HG03521 (cell line): ENCODE measurements around the gene SLCO4A1.
"Not testable (repeated sequence)": the region's sequence is repeated elsewhere in the genome, so short reads cannot be mapped to it uniquely, and the experiment has no call there.

Experiments used
- ATAC-seq: cut with Tn5 transposase; IDR thresholded peaks from one replicate; pipeline ENCODE4 v1.9.1; 2021; ENCODE audit warnings: mild to moderate bottlenecking, moderate library complexity; ENCODE audit not compliant: unreplicated experiment

SLCO4A1 gene

DNA sequence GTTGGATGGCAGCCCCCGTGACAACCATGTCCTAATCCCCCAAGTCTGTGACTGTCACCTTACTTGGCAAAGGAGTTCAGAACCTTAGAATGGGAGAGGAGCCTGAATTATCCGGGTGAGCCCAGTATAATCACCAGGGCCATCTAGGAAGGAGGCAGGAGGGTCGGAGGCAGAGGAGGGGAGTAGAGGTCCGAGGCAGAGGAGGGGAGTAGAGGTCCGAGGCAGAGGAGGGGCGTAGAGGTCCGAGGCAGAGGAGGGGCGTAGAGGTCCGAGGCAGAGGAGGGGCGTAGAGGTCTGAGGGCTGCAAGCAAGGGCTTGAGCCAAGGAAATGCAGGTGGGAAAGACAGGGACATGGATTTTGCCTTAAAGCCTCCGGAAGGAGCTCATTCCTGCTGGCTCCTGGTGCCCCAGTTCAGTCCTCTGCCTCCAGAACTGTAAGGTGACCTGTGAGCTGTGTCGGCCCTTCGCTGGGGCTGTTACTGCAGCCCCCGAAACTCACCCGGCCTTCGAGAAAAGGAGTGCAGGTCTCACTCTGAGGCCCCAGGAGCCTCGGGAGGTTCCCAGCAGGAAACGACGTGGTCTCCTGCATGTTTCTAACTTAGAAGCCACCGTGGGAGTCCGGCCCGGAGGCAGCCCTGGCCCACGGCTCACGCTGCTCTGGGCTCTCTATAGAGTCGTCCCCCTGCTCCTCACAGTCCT, 20.0 kb upstream of the SLCO4A1 start:
- no peak for ATAC-seq

DNA sequence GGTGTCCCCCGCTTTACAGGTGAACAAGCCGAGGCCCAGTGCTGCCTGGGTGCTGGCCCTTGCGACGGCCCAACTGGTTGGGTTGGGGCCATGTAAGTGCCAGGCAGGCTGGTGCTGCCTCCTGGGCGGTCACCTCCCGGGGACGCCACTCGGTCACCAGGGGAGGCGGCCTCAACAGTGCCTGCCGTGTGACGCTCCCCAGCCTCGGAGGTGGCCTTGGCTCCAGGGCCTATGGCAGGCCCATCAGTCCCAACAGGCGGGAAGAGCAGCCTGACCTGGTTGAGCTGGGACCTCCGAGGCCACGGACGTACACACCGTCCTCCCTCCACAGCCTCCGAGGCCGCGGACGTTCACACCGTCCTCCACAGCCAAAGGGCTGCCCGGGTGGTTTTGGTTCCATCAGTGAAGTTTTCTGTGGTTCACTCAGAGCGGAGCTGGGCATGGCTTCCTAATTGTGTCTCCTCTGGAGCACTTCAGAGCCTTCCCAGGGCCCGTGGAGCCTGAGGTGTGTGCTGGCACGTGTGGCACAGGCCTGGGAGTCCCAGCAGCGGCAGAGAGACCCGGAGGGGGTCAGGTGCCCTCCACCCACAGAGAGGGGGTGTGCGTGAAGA, 19.3 kb upstream of the SLCO4A1 start:
- no peak for ATAC-seq

DNA sequence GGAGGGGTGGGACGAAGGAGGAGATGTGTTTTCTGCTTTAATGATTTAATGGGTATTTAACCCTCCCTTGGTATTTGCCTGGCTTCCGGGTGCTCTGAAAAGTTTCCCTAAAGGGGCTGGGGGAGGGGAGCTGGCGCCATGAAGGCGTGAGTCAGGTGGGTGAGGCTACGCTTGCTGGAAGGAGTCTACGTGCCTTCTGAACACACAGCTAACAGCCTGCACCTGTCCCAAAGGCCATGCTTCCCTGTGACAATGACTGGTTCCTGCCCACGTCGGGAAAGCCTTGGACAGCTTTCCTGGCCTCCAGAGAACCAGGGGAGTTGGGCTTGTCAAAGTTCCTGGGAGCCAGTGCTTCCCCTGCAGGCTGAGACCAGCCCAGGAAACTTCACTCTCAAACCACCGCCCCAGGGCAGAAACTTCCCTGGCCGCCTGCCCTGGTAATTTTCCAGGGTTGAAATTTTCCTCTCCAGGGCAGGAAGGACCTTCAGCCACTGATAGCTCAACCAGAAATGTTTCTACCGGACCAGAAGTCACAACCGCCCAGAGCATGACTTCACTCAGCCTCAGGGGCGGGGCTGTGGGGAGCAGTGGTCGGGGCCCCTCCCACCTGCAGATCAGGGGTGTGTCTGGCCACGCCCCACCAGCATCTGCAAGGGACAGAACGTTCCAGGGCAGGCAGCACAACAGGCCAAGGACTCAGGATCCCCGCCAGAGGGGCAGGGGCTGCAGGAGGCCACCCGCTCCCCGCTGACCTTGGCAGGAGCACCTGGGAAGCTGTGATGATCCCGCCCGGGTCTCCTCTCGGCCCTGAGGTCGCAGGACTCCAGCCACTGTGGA, 18.6 kb upstream of the SLCO4A1 start:
- ATAC-seq = peak; percentile 79

DNA sequence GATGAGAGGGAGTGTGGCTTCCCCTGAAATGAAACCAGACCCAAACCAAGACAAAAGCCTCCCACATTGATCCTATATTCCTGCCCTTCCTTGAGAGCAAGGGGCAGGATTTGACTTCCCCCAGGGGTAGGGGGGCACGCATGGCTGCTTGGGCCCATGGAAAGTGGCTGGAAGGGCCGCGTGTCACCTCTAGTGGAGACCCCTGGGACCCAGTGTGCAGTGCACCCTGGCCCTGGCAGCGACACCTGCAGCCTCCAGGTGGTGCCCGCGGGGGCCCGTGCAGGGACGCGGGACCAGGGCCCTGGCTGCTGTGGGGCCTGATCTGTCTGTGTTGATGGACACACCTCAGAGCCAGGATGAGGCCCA, 18.0 kb upstream of the SLCO4A1 start:
- ATAC-seq = peak; percentile 41

DNA sequence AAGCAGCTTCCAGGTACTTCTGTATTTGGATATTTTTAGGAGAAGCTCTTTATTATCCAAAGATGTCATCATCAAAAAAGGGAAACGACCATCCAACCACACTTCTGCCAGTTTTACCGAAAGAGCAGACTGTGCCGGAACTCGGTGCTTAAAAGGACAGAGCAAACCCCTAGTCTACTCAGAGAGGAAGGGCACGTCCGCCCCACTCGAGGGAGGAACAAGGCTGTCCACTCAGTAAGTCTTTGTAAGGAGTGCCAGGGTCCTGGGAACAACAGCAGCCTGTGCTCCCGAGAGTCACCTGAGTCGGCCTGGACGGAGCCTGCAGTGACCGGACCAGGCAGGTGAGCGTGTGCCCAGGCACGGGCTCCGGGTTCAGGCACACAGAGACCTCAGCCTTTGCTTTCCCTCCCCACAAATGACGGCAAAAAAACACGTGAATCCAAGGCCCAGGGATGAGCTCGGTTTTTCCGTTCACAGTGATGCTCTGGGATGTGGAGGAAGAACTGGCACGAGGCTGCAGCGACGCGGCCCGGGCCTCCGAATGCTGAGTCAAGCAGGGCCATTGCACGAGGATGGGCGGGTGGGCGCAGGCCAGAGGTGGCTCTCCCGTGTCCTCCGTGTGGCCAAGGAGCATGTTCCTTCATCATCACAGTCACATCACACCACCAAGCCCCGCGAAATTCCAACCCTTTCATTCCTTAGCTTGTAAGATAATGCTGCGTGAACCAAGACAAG, 17.4 kb upstream of the SLCO4A1 start:
- ATAC-seq = no peak

DNA sequence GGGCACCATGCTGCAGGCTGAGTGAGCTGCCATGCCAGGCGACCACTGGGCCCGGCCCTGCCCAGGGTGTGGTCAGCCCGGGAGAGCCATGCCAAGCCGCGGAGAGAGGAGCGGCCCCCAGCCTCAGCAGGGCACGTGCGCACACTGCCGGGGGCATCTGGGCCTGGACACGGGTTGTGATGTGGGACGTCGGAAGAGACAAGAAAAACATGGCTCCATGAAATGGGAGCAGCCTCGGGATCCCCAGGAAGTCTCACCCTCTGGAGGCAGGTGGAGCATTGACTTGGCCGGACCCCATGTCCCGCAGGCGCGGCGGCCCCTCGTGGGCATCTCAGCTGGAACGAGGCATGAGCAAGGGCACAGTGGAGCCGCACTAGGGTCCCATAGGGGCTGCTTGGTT, 16.8 kb upstream of the SLCO4A1 start:
- ATAC-seq = no peak

DNA sequence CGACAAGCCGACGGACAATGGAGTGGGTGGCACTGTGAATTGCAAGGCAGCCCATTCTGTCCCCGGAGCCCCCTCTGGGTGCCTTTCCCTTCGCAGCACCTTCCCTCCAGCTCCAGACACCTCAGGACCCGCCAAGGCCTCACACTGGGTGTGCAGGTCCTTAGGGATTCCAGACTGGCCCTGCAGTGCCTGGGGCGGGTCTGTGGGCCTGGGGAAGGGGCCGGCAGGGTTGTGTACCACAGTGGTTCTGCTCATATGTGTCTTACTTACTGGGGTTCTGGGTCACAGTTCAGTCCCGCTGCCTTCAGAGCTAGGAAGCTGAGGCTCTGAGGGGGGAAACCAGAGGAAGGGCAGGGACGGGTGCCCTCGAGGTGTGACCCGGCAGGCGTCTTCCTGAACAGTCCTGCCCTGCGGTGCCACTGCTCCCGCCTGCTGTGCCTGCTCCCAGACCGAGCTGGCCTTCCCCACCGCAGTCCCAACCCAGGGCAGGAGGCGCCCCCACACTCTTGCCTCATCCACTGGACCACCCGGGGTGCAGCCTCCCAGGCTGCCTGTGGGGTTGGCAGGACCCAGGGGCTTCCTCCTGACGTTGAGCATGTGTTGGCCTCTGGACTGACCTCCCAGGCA, 16.3 kb upstream of the SLCO4A1 start:
- no peak for ATAC-seq

DNA sequence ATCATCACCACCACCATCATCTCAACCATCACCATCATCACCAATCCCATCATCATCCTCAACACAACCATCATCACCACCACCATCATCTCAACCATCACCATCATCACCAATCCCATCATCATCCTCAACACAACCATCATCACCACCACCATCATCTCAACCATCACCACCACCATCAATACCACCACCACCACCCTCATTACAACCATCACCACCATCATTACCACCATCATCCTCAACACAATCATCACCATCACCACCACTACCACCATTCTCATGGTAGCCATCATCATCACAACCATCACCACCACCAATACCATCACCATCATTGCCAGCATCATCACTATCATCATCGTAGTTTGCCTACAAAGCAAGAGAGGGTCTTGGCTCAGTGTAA, 14.9 kb upstream of the SLCO4A1 start:
- not testable (repeated sequence) for ATAC-seq

DNA sequence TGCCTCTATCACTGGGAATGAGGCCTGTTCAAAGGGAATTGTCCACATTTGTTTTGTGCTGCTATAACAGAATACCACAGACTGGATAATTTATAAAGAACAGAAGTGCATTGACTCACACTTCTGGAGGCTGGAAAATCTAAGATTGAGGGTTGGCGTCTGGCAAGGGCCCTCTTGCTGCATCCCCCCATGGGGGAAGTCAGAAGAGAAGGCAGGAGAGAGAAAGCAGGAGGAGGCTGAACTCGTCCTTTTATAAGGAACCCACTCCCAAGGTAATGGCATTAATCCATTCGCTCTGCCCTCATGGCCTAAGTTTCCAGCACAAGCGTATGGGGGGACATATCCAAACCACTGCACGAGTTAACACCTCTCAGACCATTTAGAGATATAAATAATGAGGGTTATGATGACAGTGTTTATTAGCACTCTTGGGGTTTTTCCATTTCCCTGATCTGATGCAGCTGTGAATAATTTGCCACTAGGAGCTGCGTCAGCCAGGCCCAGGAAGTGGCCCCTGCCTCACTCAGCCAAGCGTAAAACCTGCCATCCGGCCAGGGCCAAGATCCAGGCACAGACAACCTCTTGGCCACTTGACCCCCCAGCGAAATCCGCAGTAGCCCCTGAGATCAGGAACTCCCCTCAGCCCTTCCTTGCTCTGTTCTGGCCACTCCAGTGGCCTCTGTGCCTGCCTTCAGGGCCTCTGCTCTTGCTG, 14.2 kb upstream of the SLCO4A1 start:
- ATAC-seq = no peak

DNA sequence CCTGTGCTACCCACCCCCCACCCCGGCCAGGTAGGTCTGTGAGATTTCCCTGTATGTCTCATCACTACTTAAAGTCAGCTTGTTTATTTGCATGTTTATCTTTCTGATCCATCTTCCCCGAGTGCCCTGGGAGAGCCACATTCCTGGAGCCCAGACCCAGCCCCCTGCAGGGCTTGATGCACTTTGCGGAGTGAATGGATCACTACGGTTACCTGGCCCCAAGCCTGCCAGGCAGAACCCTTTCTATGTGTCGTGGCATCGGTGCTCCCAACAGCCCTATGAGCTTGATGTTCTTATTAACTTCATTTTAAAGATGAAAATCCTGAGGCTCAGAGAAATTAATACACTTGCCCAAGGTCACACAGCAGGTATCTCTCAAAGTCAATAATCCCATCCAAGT, 13.6 kb upstream of the SLCO4A1 start:
- no peak for ATAC-seq

DNA sequence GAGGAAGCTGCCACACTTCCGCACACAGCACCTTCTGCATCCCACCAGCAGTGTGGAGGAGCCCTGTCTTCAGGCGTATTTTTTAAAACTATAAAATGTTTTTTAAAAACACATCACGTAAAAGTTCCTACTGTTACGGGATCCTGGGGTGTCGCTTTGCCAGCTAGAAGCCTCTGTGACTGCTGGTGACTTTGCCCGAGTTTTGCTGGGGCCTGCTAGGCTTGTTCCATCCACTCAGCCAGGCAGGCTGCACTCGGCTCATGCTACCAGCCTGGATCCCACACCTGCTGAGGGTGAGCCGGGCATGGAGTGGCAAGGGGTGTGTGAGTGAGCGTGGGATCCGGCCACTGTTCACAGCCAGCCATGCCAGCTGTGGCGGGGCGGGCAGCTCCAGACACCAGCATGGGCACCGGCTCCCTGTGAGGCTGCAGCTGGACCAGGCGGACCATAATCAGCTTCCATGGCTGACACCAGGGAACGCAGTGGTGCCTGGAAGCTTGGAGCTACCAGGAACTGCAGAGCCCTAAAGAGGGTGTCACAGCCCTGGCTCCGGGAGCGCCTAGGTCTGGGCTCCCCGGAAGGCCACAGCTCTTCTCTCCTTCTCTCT, 12.3 kb upstream of the SLCO4A1 start:
- no peak for ATAC-seq

DNA sequence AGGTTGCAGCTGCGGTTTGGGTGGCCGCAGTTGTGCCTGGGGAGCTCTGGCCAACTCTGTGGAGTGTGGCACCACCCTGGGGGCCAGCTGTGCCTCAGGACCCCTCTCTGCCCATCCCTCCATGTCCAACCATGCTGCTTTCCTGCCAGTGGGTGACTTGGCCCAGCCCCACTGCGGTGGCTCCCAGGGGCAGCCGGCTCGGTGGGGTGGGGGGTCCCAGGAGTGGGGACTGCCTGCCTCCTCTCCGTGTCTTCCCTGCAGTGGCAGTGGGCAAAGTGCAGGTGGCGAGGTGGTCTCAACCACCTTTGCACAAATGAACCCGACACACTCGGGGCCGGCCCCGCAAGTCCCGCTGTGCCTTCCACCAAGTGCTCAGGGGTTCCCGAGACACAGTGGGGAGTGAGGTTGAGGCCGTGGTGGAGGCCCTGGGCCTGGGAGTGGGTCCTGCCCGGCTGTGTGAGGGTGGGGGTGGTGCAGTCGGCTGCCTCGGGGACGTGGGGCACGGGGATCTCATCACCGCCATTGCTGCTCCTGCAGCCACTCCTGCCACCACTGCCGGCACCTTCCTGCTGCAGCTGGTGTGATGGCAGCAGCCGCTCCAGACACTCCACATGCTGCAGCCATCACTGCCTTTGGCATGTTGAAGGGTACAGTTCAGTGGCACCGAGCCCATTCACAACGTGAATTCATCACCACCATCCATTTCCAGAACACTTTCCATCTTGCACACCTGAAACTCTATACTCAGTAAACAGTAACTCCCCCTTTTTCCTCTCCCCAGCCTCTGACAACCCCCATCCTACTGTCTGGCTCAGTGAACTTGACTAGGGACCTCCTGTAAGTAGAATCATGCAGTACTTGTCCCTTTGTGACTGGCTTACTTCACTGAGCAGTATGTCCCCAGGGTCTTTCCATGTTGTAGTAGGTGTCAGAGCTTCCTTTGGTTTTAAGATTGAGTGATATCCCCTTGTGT, 10.7 kb upstream of the SLCO4A1 start:
- no peak for ATAC-seq

DNA sequence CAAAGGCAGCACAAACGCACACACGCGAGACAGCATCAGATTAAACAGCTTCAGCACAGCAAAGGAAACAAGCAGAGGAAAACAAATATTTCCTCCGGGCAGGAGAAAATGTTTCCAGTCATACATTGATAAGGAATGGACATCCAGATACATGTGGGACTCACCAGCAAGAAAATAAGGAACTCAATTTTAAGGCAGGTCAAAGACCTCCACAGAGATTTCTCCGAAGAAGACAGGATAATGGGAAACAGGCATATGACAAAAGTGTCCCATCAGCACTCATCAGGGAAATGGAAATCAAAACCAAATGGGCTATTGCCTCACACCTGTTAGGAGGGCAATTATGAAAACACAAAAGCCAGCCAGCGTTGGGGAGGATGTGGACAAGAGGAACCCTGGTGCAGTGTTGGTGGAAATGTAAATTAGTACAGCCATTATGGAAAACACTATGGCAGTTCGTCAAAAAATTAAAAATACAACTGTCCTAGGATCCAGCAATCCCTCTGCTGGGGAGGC, 9.7 kb upstream of the SLCO4A1 start:
- ATAC-seq = no peak

DNA sequence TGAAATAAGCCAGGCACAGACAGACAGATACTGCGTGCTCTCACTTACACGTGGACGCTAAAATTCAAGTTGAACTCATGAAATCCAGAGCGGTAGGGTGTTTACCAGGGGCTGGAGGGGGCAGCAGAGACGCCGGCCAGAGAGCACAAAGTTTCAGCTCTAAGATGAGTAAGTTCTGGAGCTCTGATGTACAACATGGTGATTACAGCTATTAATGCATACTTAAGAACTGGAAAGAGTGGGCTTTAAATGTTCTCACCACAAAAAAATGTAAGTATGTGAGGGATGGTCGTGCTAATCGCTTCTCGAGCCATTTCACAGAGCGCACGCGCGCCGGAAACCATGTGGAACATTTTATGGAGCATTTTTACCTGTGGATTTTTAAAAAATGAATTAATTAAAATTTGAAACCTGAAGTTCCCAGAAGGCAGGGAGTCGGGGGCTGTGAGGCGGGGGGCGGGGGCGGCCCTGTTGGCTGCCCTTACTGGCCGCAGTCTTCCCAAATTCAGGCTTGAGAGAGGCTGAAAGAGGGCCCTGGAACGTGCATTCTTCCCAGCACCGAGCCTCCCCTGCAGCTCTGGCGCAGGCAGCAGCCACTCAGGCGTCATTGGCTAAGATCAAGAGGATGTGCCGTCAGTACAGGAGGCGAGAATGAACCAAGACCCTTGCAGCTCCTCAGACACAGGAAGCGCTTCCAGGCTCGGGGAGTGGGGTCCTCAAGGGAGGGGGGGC, 8.5 kb upstream of the SLCO4A1 start:
- ATAC-seq = no peak

DNA sequence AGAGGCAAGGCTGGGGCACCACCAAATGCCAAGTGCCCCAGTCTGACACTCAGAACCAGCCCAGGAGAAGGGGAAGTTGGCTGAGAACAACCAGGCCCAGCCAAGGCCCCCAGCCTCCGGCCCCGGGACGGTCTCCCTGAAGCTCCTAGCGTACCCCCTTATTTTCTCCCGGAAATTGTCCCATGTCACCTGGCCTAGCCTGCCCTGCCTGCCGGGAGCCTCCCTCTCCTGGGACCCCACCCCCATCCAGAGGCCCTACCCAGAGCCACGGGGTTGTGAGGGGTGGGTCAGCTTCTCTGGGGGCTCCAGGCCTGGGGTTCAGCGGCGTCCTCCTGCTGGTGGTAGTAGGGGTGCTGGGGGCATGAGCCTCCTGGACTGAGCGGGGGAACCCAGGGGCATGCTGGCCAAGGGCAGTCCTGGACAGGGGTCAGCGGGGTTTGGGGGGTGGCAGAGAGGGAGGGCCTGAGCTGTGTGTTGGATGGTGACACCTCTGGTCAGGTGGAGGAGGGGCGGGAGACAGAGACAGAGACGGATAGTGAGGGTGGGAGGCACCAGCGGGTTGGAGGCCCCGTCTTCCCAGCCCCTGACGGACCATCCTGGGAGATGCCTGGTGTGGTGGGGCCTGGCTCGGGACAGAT, 7.9 kb upstream of the SLCO4A1 start:
- no peak for ATAC-seq

DNA sequence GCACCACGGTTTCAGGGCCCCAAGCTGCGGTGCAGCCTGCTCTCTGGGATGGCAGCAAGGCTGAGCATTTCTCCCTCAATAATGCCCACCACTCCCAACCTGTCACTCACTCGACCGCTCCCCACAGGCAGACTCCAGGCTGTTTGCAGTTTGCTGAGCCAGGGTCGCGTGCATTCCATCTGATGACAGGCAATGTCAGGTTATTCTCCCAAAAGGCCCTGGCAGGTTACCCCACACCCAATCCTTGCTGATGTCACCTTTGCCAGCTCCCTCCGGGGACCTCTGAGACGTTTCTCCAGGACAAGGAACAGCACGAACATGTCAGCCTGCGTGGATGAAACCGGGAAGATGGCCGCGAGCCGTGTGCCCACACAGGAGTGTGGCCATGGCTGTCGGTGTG, 7.1 kb upstream of the SLCO4A1 start:
- ATAC-seq = no peak

DNA sequence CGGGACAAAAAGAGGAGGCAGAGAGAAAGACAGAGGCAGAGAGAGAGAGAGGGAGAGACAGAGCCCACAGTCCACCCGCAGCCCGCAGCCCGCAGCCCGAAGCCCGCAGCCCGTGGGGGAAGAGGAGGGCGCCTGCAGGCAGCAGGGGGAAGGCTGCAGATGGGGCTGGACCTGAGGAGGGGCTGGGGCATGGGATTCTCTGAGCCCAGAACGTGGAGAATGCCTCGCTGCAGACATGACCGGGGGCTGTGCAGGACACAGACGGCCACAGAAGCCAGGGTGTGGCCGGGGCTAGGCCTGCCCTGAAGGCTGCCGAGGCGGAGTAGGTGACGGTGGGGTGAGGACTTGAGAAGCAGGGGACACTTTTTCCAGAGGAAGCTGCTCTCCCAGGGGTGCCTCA, 6.5 kb upstream of the SLCO4A1 start:
- no peak for ATAC-seq
